GM12865 (cell line): ENCODE data around the gene BMPR1A.

Experiments used
- DNase-seq: peaks from one replicate; pipeline ENCODE4 v3.0.0; 2010; ENCODE audit warnings: low read depth
- H3K4me3 ChIP-seq: 2 replicates; pipeline ENCODE4 v1.5.1; 2011; ENCODE audit warnings: mild to moderate bottlenecking, low read depth, low read length, control low read depth
- CTCF ChIP-seq: IDR thresholded peaks from 2 replicates; pipeline ENCODE4 v1.5.1; 2011; ENCODE audit warnings: low read length, control low read depth, low read depth, inconsistent platforms; ENCODE audit not compliant: insufficient read depth; ENCODE audit errors: missing control alignments

BMPR1A gene

DNA sequence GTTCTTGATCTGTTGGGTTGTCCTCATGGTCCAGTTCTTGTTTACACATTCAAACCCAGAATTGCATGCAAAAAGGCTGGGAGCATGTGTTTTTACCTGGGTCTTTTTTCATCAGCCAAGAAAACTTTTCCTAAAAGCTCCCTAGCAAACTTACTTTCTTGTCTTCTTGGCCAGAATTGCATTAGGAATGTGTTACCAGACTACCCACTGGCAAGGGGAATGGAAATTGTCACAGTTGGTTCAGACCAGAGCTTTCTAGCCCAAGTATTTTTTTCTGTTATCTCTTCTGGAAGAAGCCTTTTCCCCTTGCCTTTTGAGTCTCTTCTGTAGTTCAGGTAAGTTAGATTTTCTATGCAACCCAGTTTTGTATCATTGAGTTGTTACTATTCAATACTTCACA, 77.5 kb downstream of the BMPR1A start:
- H3K4me3 ChIP-seq = no peak overlapping the region
- DNase-seq = no peak
- no peak for TF ChIP-seq CTCF

- no peak overlapping the region for H3K4me3 ChIP-seq
- no peak for DNase-seq
- no peak for TF ChIP-seq CTCF
Measured at GRCh38 chr10:86836044-86836443, 79.6 kb downstream of the BMPR1A start.

DNA sequence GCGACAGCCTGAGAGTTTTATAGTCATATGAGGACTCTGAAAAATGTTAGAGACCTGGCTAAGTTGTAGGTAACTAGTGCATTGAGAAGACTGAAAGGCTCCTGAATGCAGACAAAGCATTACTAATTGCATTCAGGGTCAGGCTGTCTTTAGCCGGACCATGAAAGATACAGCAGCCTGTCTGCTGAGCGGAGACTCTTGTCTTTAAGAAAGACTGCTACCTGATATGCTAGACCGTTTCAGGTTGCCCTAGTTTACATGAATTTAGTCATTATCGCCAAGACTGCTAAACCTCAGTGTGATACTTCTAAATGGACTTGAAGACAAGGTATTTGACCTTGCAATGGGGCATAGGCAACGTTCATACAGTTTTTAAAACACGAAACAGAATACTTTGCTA, 81.2 kb downstream of the BMPR1A start:
- no peak overlapping the region for H3K4me3 ChIP-seq
- no peak for TF ChIP-seq CTCF
- DNase-seq = no peak

- no peak for DNase-seq
- H3K4me3 ChIP-seq = no peak overlapping the region
- TF ChIP-seq CTCF = no peak
Measured at GRCh38 chr10:86840498-86840897, 84.1 kb downstream of the BMPR1A start.

DNA sequence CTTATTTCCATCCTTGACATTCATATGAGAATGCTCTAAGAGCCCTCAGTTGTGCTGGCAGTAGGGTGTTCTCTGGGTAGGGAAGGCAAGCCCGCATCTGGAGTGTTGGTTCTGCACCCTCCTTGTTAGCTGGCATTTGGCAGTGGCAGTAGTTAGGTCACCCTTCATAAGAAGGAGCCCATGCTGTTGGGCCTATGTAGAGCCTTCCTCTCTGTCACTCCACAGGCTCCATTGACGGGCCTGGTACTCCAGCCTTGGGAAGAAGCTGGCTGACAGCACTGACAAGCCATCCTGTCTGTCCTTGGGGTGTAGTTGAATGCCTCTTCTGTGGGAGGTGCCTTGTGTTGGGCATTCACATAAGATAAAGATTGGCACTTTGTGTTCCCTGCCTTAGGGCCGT, 89.7 kb downstream of the BMPR1A start:
- DNase-seq = no peak
- no peak for TF ChIP-seq CTCF
- no peak overlapping the region for H3K4me3 ChIP-seq

DNA sequence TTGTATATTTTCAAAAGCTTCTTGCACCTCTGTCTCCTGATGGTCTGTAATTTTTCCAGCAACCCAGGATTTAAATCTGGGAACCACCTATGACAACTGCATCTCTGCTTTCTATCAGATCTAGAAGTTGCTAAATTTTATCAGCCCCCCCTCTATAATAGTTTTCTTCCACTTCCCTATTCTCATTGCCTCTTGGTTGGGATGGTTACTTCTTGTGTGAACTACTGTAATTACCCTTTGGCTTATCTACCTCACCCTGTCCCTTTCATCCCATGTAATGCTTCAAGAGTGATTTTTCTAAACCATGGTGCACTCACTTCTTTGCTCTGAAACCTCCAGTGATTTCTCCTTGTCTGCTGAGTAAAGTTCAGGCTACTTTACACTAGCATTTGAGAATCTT, 92.3 kb downstream of the BMPR1A start:
- no peak for TF ChIP-seq CTCF
- H3K4me3 ChIP-seq = no peak overlapping the region
- DNase-seq = no peak

- H3K4me3 ChIP-seq = no peak overlapping the region
- no peak for TF ChIP-seq CTCF
- peak; percentile 62 for DNase-seq
Measured at GRCh38 chr10:86849181-86849894, 92.9 kb downstream of the BMPR1A start.
